Astrocyte of the cerebellum (primary cell): ENCODE data around the gene ZHX3.

ENCODE experiments used
- DNase-seq: peaks from one replicate; pipeline ENCODE4 v3.0.0-alpha.2; 2011; ENCODE audit warnings: low read depth
- H3K4me3 ChIP-seq: 2 replicates; pipeline ENCODE4 v1.5.1; 2011; ENCODE audit warnings: mild to moderate bottlenecking, low read depth, low read length, moderate library complexity
- in situ Hi-C: cut with HindIII; loops from 2 replicates; pipeline ENCODE4 v1.10.0; 2017; ENCODE audit warnings: low sequenced_read_pairs
- TF ChIP-seq, protein P1 (sequence below): IDR thresholded peaks from 2 replicates; pipeline ENCODE4 v1.5.1; 2012; ENCODE audit warnings: low read length, low read depth, moderate library complexity, mild to moderate bottlenecking; ENCODE audit errors: missing control alignments

The ZHX3 gene

GRCh38 chr20:41214666-41215065 is 102.9 kb downstream of the ZHX3 start:
- in situ Hi-C loops, result no loop called here
- TF ChIP-seq, protein P1, sequence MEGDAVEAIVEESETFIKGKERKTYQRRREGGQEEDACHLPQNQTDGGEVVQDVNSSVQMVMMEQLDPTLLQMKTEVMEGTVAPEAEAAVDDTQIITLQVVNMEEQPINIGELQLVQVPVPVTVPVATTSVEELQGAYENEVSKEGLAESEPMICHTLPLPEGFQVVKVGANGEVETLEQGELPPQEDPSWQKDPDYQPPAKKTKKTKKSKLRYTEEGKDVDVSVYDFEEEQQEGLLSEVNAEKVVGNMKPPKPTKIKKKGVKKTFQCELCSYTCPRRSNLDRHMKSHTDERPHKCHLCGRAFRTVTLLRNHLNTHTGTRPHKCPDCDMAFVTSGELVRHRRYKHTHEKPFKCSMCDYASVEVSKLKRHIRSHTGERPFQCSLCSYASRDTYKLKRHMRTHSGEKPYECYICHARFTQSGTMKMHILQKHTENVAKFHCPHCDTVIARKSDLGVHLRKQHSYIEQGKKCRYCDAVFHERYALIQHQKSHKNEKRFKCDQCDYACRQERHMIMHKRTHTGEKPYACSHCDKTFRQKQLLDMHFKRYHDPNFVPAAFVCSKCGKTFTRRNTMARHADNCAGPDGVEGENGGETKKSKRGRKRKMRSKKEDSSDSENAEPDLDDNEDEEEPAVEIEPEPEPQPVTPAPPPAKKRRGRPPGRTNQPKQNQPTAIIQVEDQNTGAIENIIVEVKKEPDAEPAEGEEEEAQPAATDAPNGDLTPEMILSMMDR, result no peak
- H3K4me3 ChIP-seq, result no peak overlapping the region
- DNase-seq, result no peak

- TF ChIP-seq, protein P1, result no peak
- in situ Hi-C loops, result no loop called here
- no peak for DNase-seq
- no peak overlapping the region for H3K4me3 ChIP-seq
These were observed 103.3 kb downstream of the ZHX3 start for GRCh38 chr20:41214202-41214601.

GRCh38 chr20:41213150-41213820 is 104.2 kb downstream of the ZHX3 start:
- TF ChIP-seq, protein P1, result no peak
- in situ Hi-C loops, result no loop called here
- no peak overlapping the region for H3K4me3 ChIP-seq
- no peak for DNase-seq

DNA sequence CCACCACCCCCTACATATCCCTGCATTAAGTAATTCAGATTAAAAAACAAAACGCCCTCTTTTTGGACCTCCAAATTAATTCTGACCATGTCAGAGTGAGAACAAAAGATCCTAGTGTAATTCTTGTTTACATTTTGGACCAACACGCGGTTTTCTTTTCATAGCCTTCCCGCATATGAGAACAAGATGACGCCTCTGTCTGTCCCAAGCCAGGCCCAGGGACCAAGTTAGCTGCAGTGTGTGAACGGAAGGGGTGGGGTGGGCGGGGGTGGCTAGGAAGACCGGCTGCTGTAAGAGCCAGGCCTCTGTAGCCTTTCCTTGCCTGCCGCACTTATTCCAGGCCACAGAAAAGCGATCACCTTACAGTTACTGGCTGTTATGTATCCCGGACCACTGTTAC is 112.2 kb downstream of the ZHX3 start:
- in situ Hi-C loops, result no loop called here
- DNase-seq, result no peak
- TF ChIP-seq, protein P1, result no peak
- H3K4me3 ChIP-seq, result no peak overlapping the region

DNA sequence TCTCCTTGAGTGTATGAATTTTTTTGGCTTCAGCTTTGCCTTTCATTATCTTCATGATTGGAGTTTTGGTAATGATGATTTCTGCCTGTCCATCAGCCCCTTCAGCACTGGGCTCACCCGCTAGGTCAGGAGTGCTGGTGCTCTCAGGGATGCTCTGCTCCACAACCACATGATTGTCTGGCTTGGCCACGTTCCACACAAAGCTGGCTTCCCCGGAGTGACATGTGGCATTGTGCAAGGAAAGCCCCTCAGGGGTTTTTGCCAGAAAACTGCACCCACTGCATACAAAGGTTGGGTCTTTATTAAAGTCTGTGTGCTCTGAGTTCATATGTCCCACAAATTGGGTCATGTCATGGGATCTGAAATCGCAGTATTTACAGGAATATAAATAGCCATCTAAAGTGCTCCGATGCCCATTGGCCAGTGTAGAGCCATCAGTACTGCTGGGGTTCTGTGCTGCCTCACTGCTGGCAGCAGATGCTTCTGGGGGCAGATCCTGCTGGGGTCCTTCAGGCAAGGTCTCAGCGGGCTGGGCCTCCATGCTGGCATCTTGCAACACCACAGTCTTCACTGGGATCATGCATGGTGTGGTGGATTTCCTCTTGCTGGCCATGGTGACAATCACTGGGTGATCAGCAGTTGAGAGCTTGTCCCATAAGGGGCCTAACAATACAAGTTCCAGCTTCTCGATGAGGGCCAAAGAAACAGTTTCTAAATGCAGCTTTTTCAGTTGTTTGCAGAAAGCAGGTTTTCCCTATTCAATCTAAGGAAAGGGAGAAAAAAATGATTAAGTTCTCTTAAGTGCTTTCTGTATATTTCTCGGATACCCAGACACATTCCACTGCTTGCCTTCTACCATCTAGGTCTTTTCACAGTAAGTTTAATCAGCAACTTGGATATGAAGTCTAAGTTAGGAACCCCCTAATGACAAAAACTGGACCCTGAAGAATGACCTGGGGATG is 112.9 kb downstream of the ZHX3 start:
- no peak overlapping the region for H3K4me3 ChIP-seq
- no peak for DNase-seq
- in situ Hi-C loops, result no loop called here
- TF ChIP-seq, protein P1, result no peak

GRCh38 chr20:41203660-41204059 is 113.9 kb downstream of the ZHX3 start:
- no peak for DNase-seq
- TF ChIP-seq, protein P1, result no peak
- in situ Hi-C loops, result no loop called here

More at GRCh38 chr20:41203660-41204059, 113.9 kb downstream of the ZHX3 start:
- H3K4me3 ChIP-seq, result no peak overlapping the region
